Activated CD8-positive, alpha-beta memory T cell treated with anti-CD3 and anti-CD28 coated beads for 1 hour (primary cell): ENCODE measurements around the gene TP53.
"Not testable (repeated sequence)": the region's sequence is repeated elsewhere in the genome, so short reads cannot be mapped to it uniquely, and the experiment has no call there.

ENCODE experiments used
- DNase-seq, 2 donors: peaks; one replicate each; pipeline ENCODE4 v3.0.0-alpha.2; 2020; ENCODE audit warnings: low read depth in 1 of 2; ENCODE audit errors: extremely low read depth in 1 of 2

TP53 gene

DNA sequence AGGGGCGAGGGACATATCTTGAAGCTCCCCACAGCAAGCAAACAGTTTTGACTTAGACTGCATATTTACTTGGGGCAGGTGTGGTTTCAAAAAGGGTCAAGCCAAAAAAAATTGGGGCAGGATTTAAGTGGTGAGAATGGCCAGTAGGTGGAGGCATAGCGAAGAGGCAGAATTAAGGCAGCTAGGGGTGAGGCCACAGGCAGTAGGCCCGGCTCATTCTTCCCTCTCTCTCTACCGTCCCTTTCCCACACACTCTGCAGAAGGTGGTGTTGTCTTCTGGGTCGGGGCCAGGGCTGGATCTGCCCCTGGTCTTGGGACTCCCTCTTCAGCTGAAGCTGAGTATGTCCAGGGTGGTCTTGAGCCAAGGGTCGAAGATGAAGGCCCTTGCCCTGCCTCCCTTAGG, 54.8 kb downstream of the TP53 start:
- DNase-seq, result no peak

GRCh38 chr17:7631398-7632380, 55.6 kb downstream of the TP53 start:
- no peak for DNase-seq

GRCh38 chr17:7629939-7630571, 57.2 kb downstream of the TP53 start, which contains the start of gene SHBG:
SHBG (plus strand) TSS chr17:7630135; CDS start chr17:7630173, 38 bp downstream.
- no peak for DNase-seq

- DNase-seq, result peak; percentile 68 to 70
Observed at GRCh38 chr17:7627250-7628121, 59.8 kb downstream of the TP53 start, which contains the start of gene SAT2. SAT2 (minus strand) TSS chr17:7627821; CDS start chr17:7627635, 186 bp downstream.

DNA sequence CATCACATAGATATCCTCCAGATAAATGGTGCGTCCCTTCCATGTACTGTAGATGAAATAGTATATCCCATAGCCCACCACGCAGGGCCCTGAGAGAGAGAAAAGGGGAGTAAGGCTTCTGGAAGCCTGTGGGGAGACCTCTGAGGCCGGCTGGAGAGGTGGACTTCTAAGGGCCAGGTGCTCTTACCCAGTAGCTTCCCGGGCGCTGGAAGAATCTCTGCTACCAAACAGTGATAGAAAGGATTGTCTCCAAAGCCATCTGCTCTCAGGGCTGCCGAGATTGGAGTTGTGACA, 60.4 kb downstream of the TP53 start:
- no peak for DNase-seq

DNA sequence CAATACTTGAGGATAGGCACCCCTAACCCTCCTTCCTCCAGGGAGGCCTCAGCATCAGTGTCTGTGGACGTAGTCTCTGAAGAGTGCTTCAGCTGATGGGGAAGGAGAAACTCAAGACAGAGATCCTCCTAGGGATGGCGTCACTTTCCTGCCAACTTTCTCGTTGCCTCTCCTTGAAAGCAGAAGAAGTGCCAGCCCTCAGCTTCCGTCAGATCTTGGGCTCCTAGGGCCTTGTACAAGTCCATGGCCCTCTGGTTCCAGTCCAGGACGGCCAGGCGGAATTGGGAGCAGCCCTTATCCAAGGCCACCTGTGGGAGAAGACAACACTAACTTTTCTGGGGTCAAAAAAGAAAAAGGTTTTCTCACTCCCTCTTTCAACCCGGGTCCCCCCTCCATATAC, 61.0 kb downstream of the TP53 start:
- no peak for DNase-seq

- DNase-seq, result not testable (repeated sequence)
Observed at GRCh38 chr17:7625749-7626148, 61.5 kb downstream of the TP53 start.

GRCh38 chr17:7623661-7624060, 63.6 kb downstream of the TP53 start:
- DNase-seq, result no peak

DNA sequence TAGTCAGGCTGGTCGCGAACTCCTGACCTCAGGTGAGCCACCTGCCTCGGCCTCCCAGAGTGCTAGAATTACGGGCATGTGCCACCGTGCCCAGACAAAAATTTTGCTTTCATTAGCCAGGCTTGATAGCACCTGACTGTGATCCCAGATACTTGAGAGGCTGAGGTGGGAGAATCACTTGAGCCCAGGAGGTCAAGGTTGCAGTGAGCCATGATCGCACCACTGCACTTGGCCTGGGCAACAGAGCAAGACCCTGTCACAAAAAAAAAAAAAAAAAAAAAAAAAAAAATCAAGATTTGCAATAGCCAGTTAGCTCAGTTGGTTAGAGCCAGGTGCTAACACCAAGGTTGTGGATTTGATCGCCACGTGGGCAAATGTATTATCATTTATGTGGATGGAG, 66.5 kb downstream of the TP53 start:
- no peak for DNase-seq

DNA sequence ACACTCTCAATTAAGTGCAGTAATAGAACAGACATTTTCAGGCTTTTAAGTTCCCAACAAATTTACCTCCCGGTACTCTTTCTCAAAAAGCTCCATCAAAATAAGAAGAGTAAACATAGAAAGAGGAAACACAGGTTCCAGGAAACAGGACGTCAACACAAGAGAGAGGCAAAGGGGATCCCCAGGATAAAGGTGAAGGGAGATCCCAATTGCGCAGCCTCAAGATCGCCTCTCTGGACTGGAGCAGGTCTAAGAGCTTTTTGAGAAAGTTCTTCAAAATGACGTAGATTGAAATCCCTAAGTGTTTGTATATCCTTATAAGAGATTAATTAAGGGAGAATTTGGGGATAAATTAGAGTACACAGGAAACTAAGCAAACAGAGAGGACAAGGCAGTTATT, 68.7 kb downstream of the TP53 start:
- no peak for DNase-seq
